ENCODE data around the gene EIF5.

EIF5 gene

GRCh38 chr14:103372552-103373304 lies 38.7 kb downstream of the EIF5 start:
- no peak for DNase-seq

GRCh38 chr14:103374121-103374520 lies 40.1 kb downstream of the EIF5 start:
- DNase-seq: no peak

- no peak for DNase-seq
Measured at GRCh38 chr14:103377522-103378037, 43.5 kb downstream of the EIF5 start.

- no peak for DNase-seq
Measured at GRCh38 chr14:103378038-103378854, 44.2 kb downstream of the EIF5 start.

GRCh38 chr14:103380719-103381377 lies 46.8 kb downstream of the EIF5 start:
- no peak for DNase-seq

- DNase-seq: no peak
Measured at GRCh38 chr14:103382376-103382775, 48.3 kb downstream of the EIF5 start.

GRCh38 chr14:103384450-103385151 lies 50.6 kb downstream of the EIF5 start:
- DNase-seq: no peak

- DNase-seq: peak; percentile 92 to 93
Measured at GRCh38 chr14:103385152-103385928, 51.3 kb downstream of the EIF5 start, which contains the start of gene MARK3. MARK3 (plus strand) TSS chr14:103385415; CDS start chr14:103386030, 615 bp downstream.

GRCh38 chr14:103385929-103386712 lies 52.1 kb downstream of the EIF5 start:
- DNase-seq: no peak

- DNase-seq: no peak
Measured at GRCh38 chr14:103386713-103387329, 52.8 kb downstream of the EIF5 start.

- DNase-seq: no peak
Measured at GRCh38 chr14:103388664-103389063, 54.6 kb downstream of the EIF5 start.

GRCh38 chr14:103390605-103391004 lies 56.6 kb downstream of the EIF5 start:
- no peak for DNase-seq

- no peak for DNase-seq
Measured at GRCh38 chr14:103391048-103391447, 57.0 kb downstream of the EIF5 start.

- no peak for DNase-seq
Measured at GRCh38 chr14:103392106-103392505, 58.1 kb downstream of the EIF5 start.

GRCh38 chr14:103392572-103392971 lies 58.5 kb downstream of the EIF5 start:
- no peak for DNase-seq

- no peak for DNase-seq
Measured at GRCh38 chr14:103393070-103393469, 59.0 kb downstream of the EIF5 start.

GRCh38 chr14:103393676-103394626 lies 59.9 kb downstream of the EIF5 start:
- no peak for DNase-seq

Measured in cerebellar nuclear complex (tissue), 1 donor.